ENCODE results near the gene FANCD2.

Gene FANCD2

GRCh38 chr3:10116928-10117327, 90.7 kb downstream of the FANCD2 start:
- peaks cover 31% of the 10 kb centered on the region for H4K20me1 ChIP-seq (ENCODE audit: insufficient read depth, low read length, poor library complexity, severe bottlenecking)
- peak overlapping the region; percentile 96 for H3K4me2 ChIP-seq (ENCODE audit: low read depth, low read length, poor library complexity, severe bottlenecking)
- no peak for TF ChIP-seq EZH2phosphoT487 (IDR thresholded peaks at IDR 0.05; ENCODE audit: borderline replicate concordance)
- TF ChIP-seq CTCF (conservative IDR thresholded peaks at IDR 0.05; ENCODE audit: low read length): no peak
- peak overlapping the region; percentile 98 for H3K4me3 ChIP-seq (ENCODE audit: low read length, poor library complexity, severe bottlenecking)
- no peak overlapping the region for H2AFZ ChIP-seq (ENCODE audit: low read length)
- peaks cover 35% of the 10 kb centered on the region for H3K4me1 ChIP-seq (ENCODE audit: insufficient read depth, low read length, poor library complexity, severe bottlenecking)
- no peaks in the 10 kb centered on the region for H3K9me3 ChIP-seq (ENCODE audit: insufficient read depth, low read depth, low read length)
- peak overlapping the region; percentile 87 for H3K9ac ChIP-seq (ENCODE audit: low read depth, low read length, poor library complexity, severe bottlenecking)
- no peaks in the 10 kb centered on the region for H3K27me3 ChIP-seq (ENCODE audit: insufficient read depth, low read length, poor library complexity, severe bottlenecking)
- H3F3A ChIP-seq (ENCODE audit: low read depth): no peaks in the 10 kb centered on the region
- no peaks in the 10 kb centered on the region for H3K9me2 ChIP-seq (replicated peaks; ENCODE audit: low read depth, low read length)
- H3K79me2 ChIP-seq (ENCODE audit: insufficient read depth, low read length): peaks cover 61% of the 10 kb centered on the region
- no peaks in the 10 kb centered on the region for H3K36me3 ChIP-seq (ENCODE audit: insufficient read depth, low read length)

- H3K9me3 ChIP-seq (ENCODE audit: insufficient read depth, low read depth, low read length): no peaks in the 10 kb centered on the region
- peak overlapping the region; percentile 40 for H3K9ac ChIP-seq (ENCODE audit: low read depth, low read length, poor library complexity, severe bottlenecking)
- no peak overlapping the region for H2AFZ ChIP-seq (ENCODE audit: low read length)
- H3K4me3 ChIP-seq (ENCODE audit: low read length, poor library complexity, severe bottlenecking): peak overlapping the region; percentile 98
- TF ChIP-seq CTCF (conservative IDR thresholded peaks at IDR 0.05; ENCODE audit: low read length): no peak
- TF ChIP-seq EZH2phosphoT487 (IDR thresholded peaks at IDR 0.05; ENCODE audit: borderline replicate concordance): no peak
- H3K4me1 ChIP-seq (ENCODE audit: insufficient read depth, low read length, poor library complexity, severe bottlenecking): peaks cover 35% of the 10 kb centered on the region
- no peaks in the 10 kb centered on the region; the same call in 1 of the 2 replicates for H3K36me3 ChIP-seq (ENCODE audit: insufficient read depth, low read length)
- H3K79me2 ChIP-seq (ENCODE audit: insufficient read depth, low read length): peaks cover 82% of the 10 kb centered on the region
- H3K9me2 ChIP-seq (replicated peaks; ENCODE audit: low read depth, low read length): no peaks in the 10 kb centered on the region
- no peaks in the 10 kb centered on the region for H3K27me3 ChIP-seq (ENCODE audit: insufficient read depth, low read length, poor library complexity, severe bottlenecking)
- H4K20me1 ChIP-seq (ENCODE audit: insufficient read depth, low read length, poor library complexity, severe bottlenecking): peaks cover 41% of the 10 kb centered on the region
- no peaks in the 10 kb centered on the region for H3F3A ChIP-seq (ENCODE audit: low read depth)
- H3K4me2 ChIP-seq (ENCODE audit: low read depth, low read length, poor library complexity, severe bottlenecking): peak overlapping the region; percentile 96
These were observed 93.1 kb downstream of the FANCD2 start for GRCh38 chr3:10119376-10119775.

GRCh38 chr3:10121064-10121463, 94.8 kb downstream of the FANCD2 start:
- no peaks in the 10 kb centered on the region for H3F3A ChIP-seq (ENCODE audit: low read depth)
- H3K36me3 ChIP-seq (ENCODE audit: insufficient read depth, low read length): peaks cover 8% of the 10 kb centered on the region; the same call in 1 of the 2 replicates
- H4K20me1 ChIP-seq (ENCODE audit: insufficient read depth, low read length, poor library complexity, severe bottlenecking): peaks cover 39% of the 10 kb centered on the region
- no peaks in the 10 kb centered on the region for H3K27me3 ChIP-seq (ENCODE audit: insufficient read depth, low read length, poor library complexity, severe bottlenecking)
- H3K4me2 ChIP-seq (ENCODE audit: low read depth, low read length, poor library complexity, severe bottlenecking): peak overlapping the region; percentile 96
- H3K4me1 ChIP-seq (ENCODE audit: insufficient read depth, low read length, poor library complexity, severe bottlenecking): peaks cover 35% of the 10 kb centered on the region
- no peak overlapping the region for H2AFZ ChIP-seq (ENCODE audit: low read length)
- H3K9me3 ChIP-seq (ENCODE audit: insufficient read depth, low read depth, low read length): no peaks in the 10 kb centered on the region
- no peak for TF ChIP-seq CTCF (conservative IDR thresholded peaks at IDR 0.05; ENCODE audit: low read length)
- TF ChIP-seq EZH2phosphoT487 (IDR thresholded peaks at IDR 0.05; ENCODE audit: borderline replicate concordance): no peak
- H3K4me3 ChIP-seq (ENCODE audit: low read length, poor library complexity, severe bottlenecking): no peak overlapping the region
- H3K9ac ChIP-seq (ENCODE audit: low read depth, low read length, poor library complexity, severe bottlenecking): no peak overlapping the region
- peaks cover 78% of the 10 kb centered on the region for H3K79me2 ChIP-seq (ENCODE audit: insufficient read depth, low read length)
- no peaks in the 10 kb centered on the region for H3K9me2 ChIP-seq (replicated peaks; ENCODE audit: low read depth, low read length)
